RKO (cell line): ENCODE measurements around the gene TCF19.

Experiments used
- DNase-seq: peaks from one replicate; pipeline ENCODE4 v3.0.0-alpha.2; 2016; ENCODE audit warnings: low spot score

Gene TCF19, protein sequence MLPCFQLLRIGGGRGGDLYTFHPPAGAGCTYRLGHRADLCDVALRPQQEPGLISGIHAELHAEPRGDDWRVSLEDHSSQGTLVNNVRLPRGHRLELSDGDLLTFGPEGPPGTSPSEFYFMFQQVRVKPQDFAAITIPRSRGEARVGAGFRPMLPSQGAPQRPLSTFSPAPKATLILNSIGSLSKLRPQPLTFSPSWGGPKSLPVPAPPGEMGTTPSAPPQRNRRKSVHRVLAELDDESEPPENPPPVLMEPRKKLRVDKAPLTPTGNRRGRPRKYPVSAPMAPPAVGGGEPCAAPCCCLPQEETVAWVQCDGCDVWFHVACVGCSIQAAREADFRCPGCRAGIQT

DNA sequence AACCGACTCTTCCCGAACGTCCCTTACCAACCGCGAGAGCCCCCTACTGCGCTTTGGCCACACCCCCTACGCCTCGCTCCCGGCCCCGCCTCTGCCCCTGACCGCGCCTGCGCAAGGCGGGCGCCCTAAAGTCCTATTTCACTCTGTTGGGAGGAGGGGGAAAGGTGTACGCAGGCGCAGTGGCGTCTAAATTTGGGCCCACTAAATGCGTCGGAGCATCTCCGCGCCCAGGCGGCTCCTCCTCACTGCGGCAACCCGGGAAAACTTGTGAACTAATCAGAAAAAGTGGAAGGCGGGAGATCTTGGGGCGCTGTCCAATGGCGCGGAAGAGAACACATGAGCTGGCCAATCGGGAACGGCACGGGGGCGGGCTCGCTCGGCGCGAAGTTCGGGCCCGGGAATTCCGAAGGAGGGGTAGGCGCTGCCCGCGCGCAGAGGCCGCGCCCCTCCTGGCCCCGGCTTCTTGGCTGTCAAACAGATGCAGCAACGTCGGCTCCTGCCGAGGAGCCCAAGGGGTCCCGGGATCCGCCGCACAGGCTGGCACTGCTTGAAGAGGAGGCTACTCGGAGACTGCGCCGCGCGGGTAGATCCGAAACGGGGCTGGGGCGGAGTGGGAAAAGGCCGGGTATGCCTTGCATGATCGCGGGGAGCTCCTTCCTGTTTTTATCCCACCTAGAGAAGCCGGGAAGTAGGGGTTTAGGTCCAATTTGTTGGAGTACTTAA, at the start of gene TCF19:
Gene TCF19, plus strand, starts transcription at position 450 of the 723 bp plus-strand sequence. CDS start 881 bp downstream, outside the sequence.
- peak; percentile 99 for DNase-seq

DNA sequence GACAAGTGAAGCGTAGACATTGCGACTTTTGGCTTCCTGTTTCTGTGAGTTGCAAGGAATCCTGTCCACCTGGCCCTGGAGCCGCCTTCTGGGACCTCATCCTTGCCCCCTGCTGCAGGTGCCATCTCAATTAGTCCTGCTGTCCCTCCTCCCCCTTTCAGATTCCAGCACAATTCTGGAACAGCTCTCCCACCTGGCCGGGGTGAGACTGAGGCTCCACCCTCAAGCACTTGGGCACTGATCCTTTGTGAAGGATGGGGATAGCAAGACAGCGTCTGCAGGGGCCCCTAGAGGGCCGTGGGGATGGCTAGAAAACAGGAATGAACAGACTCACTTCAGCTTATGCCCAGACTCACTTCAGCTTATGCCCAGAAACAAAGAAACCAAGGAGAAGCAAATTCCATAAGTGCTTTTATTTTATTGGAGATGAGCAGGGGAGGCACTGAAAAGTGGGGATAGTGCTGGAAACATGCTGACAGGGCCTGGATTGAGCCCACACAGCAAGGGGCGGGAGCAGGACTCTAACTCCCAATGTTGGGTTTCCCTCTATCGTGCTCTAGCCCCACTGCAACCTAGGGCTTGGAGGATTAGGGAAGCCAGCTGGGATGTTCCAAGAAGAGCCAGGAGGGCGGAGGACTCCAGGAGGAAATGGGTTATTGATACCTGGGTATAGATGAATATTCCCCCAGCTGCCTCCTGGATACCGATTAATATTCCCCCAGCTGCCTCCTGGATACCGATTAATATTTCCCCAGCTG, 47.4 kb upstream of the TCF19 start:
- DNase-seq = no peak

DNA sequence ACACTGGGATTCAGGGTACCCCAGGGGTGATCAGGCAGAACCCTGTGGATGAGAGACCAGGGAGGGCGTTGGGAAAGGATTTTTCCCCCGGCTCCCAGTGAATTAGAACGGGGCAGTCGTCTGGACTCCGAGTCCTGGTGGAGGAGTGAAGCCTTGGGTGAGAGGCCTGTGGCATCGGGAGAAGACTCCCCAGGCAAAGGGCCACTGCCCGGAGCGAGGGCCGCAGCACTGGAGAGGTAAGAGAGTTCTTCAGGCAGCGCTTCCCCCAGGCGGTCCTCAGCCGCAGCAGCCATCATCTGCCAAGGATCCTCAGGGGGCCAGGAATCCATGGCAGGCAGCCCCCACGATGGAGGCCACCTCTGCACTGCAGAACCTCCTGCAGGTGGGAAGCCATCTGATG, 46.7 kb upstream of the TCF19 start:
- DNase-seq = no peak

DNA sequence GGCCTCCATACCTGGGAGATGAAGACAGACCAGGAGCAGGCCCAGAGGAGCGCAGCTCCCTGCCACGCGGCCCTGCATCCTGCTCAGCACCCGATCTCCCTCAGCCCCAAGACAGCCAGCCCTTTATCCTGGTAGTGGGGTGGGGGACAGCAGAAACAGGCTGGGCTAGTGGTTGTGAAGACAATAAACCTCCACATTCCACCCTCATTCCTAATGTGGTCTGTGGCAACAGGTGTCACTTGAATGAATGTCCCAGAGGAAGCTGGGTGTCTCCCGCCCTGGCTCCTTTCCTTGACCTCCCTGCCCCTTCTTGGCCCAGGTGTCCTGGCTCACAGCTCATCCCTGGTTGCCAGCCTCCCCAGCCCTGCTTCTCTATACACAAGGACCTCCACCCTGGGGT, 45.9 kb upstream of the TCF19 start, which contains the start of gene C6orf15:
Gene C6orf15, minus strand, starts transcription at position 98 of the 400 bp plus-strand sequence. Its CDS starts 20 bp downstream, at position 78.
- no peak for DNase-seq

DNA sequence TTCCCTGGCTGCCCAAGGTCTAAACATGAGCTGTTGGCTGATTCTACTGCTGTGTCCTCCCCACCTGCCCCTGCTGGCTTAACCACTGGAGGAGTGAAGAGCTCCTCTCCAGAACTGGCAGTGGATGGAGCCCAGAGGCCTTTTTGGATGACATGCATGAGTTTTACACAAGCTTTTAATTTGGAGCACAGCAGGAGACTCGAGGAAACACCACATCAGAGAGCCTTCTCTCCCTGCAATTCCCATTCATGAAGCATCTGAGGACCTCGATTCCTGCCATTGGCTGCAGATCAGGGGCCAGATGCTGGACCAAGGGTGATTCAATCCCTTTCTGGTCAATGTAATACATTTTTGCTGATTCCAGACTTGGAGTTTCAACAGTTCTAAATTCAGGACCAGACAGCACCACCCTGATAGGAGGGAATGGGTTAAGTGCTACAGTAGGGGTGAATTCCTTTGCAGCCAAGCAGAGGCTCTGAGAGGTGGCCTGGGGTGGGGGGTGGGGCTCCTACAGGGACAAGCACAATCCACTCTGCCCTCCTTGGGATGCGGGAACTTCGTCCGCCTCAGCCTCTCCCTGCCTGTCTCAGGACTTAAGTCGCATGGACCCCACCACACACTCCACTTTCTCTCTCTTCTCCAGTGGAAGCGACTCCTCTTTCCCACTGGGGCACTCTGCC, 44.4 kb upstream of the TCF19 start:
- DNase-seq = no peak

DNA sequence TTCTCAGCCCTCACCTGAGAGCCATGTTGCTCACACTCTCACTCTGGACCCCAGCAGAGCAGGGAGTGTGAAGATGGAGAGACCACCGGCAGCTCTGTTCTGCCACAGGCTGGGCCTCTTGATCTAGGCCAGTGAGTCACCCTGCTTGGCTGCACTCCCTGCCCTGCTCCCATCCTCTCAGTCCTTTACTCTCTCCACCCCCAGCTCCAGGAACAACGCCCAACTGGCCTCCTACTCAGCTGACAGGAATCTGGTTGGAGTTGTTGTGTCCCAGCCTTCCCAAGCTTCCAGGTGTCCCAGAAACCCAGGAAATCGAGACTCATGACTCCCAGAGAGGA, 43.9 kb upstream of the TCF19 start, which contains the start of gene PSORS1C1:
Gene PSORS1C1, plus strand, starts transcription at position 260 of the 338 bp plus-strand sequence. CDS start 14,833 bp downstream, outside the sequence.
- peak; percentile 47 for DNase-seq

DNA sequence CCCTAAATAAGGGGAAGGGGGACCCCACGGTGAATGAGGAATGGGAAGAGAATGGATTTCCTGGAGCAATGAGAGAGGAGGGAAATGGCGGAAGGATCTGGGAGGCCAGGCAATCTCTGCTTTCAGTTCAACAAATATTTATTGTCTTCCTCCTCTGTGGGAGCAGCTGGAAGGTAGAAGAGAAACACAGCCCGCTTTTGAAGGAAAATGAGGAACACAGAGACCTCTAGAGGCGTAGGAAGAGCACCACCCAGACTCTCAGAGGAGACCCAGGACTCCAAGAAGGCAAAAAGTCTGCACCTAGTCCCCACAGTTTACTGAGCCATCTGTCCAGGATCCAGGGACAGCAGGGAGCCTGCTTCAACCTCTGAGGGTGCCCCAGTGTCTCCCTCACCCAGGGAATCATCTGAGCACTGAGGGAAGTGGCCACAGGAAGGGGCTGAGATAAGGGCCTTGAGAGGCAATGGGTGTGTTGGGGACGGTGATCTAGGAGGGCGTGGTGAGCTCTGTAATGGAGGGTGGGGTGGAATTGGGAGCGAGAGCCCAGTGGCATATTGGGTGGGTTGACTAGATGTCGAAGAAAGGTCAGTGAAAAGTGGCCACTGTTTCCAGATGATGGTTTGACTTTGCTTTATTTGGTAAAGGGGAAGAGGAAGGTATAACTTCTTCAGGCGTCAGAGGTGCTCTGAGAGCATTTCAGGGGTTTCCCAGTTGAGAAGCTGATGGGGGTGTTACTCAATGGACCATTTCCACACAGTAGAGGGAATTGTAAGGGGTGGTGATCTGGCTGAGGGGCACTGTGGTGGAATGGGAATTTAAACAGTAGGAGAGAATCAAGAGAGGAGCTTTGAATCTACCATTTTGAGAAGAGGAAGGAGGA, 43.2 kb upstream of the TCF19 start:
- no peak for DNase-seq

DNA sequence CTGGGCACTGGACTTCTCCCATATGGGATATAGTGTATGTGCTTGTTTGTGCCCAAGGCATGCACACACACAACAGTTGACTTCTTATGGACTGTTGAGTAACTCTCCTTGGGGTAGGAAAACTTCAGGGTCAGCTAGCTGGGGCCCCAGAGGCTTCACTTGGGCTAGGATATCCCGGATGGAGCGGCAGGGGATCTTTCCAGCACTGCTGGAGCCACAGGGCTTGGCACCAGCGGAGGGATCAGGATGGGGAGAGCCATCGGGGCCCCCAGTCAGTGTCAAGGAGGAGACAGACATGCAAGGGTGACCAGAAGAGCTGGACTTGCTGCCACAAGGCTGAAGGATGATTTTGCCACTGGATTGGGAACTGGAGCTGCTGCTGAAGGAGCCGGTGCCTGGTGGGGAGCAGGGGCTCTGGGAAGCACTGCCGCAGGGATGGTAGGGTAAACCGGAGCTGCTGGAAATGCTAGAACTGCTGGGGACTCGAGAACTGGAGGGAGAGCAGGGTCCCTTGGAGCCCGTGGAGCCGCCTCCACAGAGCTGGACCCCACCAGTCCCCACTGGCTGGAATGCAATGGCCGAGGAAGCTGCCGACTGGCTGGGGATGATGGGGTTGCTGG, 42.3 kb upstream of the TCF19 start:
- no peak for DNase-seq

DNA sequence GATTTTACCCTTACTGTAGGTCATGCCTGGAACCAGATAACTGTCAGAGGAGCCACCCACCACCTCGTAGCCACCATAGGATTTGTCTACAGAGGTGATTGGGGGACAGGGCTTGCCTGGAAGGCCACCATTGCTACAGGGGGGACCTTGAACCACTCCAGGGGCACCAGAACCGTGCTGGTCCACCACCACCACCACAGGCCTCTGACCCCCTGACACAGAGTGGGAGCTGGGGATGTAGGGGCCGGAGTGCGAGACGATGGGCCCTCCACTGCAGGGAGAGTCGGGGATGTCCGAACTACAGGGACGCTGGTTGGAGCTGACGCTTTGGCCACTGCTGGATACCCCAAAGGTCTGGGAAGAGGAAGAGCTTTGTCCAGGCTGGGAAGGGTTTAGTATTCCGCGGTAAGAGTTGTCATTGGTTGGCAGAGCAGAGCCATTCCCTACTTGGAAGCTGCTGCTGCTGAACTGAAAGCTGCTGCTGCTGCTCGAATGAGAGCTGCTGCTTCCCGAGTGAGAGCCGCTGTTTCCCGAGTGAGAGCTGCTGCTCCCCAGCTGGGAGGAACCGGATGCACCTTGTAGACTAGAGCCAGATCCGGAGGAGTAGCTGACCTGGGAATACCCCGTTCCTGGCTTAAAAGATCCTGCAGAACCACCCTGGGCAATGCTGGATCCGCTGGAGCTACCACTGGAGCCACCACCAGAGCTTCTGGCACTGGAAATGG, 41.6 kb upstream of the TCF19 start:
- no peak for DNase-seq

DNA sequence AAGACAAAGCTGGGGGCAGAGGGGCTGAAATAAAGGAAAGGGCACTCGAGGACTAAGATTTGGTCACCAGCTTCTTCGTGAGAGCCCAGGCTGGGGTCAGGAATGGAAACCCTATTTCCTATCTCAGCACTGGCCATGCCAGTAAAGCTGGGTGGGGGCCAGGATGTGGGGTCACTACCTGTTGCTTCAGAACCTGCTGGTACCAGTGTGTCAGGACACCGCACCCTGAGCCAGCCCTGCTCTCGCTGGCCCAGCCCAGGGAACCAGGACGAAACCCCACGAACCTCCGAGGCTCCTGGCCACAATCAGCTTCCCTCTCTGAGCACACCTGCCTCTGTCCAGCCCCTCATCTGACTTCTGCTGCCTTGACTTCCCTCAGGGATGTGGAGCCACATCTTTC, 40.2 kb upstream of the TCF19 start:
- DNase-seq = no peak

DNA sequence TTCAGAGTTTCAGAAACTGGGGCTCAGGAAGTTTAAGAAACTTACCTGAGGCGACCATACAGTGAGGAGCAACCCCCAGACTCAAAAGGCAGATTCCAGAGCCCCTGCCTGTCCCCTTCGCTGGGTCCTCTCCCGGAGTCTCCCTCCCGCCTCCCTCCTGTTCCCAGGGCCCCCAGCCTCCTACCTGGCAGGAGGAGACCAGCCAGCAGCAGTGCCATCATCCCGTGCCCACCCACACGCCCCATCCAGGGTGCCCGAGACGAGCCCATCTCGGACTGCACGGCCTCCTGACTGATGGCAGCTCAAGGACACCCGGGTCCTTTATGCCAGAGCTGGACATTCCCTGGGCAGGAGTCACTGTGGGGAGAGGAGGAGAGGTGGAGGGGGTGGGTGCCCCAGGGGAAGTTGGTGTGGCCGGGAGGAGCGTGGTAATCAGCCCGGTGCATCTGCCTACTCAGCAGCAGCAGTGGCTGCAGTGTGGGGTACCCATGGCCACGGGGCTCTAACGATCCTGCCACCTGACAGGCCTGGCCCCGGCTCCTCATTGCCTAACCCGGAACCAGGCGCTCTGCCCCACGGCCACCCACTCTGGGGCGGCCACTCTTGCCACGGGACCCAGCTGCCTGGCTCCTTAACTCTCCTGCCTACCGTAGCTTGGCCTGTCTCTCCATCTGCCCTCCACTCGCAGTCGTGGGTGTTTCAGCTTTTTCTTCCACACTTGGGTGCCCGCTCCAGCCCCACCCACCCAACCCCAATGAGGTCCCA, 38.1 kb upstream of the TCF19 start, which contains the start of gene CDSN:
Gene CDSN, minus strand, starts transcription at position 296 of the 765 bp plus-strand sequence. Its CDS starts 27 bp downstream, at position 269.
- DNase-seq = no peak

DNA sequence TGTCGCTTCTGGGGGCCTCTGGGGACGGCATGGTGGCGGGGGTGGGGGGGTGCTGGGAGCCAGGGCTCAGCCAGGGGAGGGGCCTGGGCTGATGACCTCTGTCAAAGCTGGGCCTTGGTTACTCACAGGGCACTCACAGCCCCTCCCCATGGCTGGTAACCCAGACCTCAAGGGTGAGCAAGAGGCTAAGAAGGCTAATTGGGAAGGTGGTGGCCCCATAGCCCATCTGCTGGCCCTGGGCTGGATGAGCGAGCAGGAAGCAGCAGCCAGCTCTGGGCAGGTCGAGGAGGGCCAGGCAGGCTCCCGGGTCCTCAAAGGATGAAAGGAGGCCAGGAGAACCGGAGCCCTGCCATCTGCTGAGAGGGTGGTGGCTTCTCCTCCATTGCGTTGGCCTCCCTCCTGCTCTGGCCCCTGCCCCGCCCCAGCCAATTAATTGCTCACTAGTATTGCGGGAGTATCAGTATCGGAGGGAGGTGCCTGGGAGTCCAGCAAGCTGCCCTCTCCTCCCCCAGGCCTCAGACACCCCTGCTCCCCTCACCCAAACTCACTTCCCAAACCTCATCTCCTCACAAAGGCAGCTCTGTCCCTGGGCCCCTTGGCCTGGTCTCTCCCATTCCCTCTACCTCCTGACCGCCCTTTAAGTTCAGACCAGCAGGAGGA, 37.1 kb upstream of the TCF19 start:
- no peak for DNase-seq

DNA sequence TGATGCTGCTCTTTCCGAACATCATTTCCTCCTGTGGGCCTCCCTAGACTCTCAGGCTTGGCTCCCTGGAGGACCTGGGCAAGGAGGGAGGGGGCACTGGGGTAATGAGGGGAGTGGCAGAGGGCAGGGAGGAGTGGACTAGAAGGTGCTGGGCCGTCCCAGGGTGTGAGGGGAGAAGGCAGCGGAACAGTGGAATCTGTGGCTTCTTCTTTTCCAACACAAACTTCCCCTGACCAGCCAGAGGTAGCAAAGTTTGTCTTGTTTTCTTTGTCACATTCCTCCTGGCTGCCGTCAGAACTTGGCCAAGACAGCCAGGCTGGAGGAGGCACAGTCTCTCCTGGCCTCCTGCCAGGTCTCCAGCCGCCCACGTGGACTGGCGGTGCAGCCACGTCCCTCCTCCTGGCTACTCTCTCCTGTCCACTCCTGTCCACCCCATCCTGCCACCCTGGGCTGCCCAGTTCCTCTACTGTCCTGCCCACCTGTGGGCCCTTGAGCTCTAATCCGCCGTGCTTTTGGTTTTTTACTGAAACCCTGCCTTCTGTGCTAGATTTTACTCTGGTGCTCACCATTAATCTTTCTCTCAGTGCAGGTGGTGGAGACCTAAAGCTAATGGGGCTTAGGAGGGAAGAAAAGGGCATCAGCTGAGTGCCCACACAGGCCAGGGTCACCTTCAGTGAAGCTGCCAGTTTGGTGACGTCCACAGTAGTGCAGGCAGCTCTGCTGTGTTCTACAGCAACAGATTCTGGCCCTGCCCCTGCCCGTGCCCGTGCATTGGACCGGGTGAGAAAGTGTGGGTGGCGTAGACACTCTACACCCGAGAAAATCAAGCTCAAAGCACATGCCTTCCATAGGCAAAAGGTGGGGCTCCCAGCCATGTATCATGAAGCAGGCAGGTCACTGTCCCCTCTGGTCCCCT, 35.3 kb upstream of the TCF19 start:
- DNase-seq = no peak

DNA sequence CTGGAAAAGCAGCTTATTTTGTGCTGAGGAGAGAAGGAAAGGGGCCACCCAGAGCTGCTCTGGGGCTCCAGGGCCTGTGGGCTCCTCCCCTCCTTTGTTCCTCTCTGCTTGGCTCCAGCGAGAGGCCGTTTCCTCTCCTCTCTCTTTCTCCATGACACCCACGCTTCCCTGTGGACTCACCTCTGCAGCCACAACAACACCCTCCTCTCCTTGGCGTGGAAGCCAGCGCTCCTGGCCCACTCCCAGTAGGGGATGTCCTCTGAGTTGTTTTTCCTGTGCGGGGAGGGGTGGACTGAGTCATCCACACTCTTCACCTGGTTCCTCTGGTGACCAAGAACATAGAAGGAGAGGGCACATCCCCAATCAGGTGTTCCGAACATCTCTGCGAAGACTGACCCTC, 33.2 kb upstream of the TCF19 start:
- no peak for DNase-seq

DNA sequence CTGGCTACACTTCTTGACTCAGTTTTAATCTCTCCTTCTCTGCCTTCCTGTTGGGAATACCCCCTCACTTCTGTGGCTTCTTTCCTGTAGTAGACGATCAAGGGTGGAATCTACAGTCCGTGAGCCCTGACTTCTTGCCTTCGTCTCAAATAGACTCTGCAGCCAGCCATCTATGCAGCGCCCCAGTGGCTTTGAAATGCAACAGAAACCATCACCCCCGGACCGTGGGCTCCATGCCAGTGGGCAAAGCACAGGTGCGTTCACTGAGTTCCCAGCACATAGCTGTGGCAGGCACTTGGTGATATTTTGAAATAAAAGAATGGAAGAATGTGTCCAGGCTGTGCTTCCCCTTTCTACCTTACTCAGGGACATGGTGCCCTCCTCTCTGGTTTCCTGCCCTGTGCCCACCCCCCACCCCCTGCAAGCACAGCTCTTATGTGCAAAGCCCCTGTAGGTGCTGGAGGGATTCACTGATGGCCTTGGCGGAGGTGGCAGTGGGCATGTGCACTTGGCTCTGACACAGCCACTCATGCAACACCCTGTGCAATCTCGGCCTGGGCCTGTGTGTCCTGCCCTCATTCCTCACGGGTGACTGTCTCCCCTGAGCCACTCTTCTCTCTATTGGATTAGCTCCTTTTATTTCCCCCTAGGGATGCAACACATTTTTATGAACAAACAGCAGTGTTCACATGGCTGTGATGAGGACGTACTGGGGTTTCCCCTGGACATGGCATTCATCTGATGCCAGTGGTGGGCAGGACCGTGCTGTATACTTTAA, 32.6 kb upstream of the TCF19 start:
- no peak for DNase-seq

DNA sequence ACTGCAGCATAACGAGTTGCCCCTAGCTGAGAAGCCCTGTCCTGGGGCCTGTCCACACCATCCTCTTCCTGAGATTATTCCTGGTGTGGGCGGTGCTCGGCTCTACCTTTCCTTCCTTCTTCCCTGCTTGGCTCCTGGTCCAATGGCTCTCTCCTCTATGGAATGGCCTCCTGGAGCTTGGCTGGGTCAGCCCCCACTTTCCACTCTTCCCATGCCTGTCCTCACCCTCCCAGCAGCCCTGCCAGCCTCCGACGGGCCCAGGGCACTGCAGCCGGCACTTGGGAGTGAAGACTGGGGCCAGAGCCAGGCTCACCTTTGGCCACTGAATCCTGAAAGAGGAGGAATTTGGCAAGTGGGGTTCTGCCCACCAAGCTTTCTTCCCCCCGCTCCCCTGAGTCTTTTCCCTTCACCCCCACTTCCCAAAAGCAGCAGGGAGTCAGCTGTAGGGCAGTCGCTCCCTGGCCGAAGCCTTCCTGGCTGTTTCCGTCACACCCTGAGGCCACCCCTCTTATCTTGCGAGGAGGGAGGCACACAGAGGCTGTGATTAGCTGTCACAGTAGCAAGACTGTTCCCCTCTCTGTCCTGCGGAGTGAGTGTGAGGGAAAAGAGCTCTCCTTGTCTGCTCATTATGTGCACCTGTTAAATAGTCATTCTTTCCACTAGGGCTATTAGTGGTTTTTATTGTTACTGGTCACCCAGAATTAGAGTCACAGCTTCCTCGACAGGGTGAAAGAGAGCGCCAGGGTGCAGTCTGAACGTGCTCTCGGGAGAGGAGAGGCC, 31.8 kb upstream of the TCF19 start:
- no peak for DNase-seq
